Measurements from ENCODE around the gene CMTM8. TPM values are rescaled to one million over a fixed set of nuclear protein-coding genes. Genes with fewer than 3 reads are reported as not detected.
A peak's percentile ranks its signal among the peaks of the same experiment; 100 is the strongest.

The CMTM8 gene
- total RNA-seq, 1 donor = 1.1 TPM

GRCh38 chr3:32406486-32407408 is 168.3 kb downstream of the CMTM8 start:
- no peak for DNase-seq (ENCODE audit: low read depth)
- no peak for TF ChIP-seq CTCF (IDR thresholded peaks at IDR 0.05; ENCODE audit: insufficient read depth, low read length)
- no peak overlapping the region for H3K4me3 ChIP-seq (ENCODE audit: low read depth, low read length)

GRCh38 chr3:32410367-32411246 is 172.1 kb downstream of the CMTM8 start:
- DNase-seq (ENCODE audit: low read depth) = no peak
- TF ChIP-seq CTCF (IDR thresholded peaks at IDR 0.05; ENCODE audit: insufficient read depth, low read length) = no peak
- H3K4me3 ChIP-seq (ENCODE audit: low read depth, low read length) = no peak overlapping the region

- H3K4me3 ChIP-seq (ENCODE audit: low read depth, low read length) = no peak overlapping the region
- TF ChIP-seq CTCF (IDR thresholded peaks at IDR 0.05; ENCODE audit: insufficient read depth, low read length) = no peak
Measured at GRCh38 chr3:32411442-32411841, 173.0 kb downstream of the CMTM8 start.

GRCh38 chr3:32412887-32413286 is 174.4 kb downstream of the CMTM8 start:
- no peak for DNase-seq (ENCODE audit: low read depth)
- no peak for TF ChIP-seq CTCF (IDR thresholded peaks at IDR 0.05; ENCODE audit: insufficient read depth, low read length)
- H3K4me3 ChIP-seq (ENCODE audit: low read depth, low read length) = no peak overlapping the region

More at GRCh38 chr3:32411442-32411841, 173.0 kb downstream of the CMTM8 start:
- DNase-seq (ENCODE audit: low read depth) = no peak

GRCh38 chr3:32413845-32414521 is 175.5 kb downstream of the CMTM8 start:
- no peak overlapping the region for H3K4me3 ChIP-seq (ENCODE audit: low read depth, low read length)
- DNase-seq (ENCODE audit: low read depth) = no peak
- TF ChIP-seq CTCF (IDR thresholded peaks at IDR 0.05; ENCODE audit: insufficient read depth, low read length) = no peak

- DNase-seq (ENCODE audit: low read depth) = peak; percentile 86
- H3K4me3 ChIP-seq (ENCODE audit: low read depth, low read length) = no peak overlapping the region
- TF ChIP-seq CTCF (IDR thresholded peaks at IDR 0.05; ENCODE audit: insufficient read depth, low read length) = no peak
Measured at GRCh38 chr3:32414522-32415202, 176.2 kb downstream of the CMTM8 start.
